ENCODE measurements around the gene BLOC1S3.

- TF ChIP-seq CTCF (IDR thresholded peaks at IDR 0.05; ENCODE audit: low read length) (no peak), EZH2 (IDR thresholded peaks at IDR 0.05; ENCODE audit: borderline replicate concordance, low read length) (no peak)
Observed at GRCh38 chr19:45142016-45142725, 36.4 kb upstream of the BLOC1S3 start.

All from OCI-LY1 (cell line).